D721Med (cell line): ENCODE results near the gene SIL1.
"Not testable (repeated sequence)": the region's sequence is repeated elsewhere in the genome, so short reads cannot be mapped to it uniquely, and the experiment has no call there.

Experiments used
- DNase-seq: peaks from one replicate; pipeline ENCODE4 v3.0.0; 2011; ENCODE audit warnings: low spot score; ENCODE audit not compliant: insufficient read length
- FAIRE-seq: peaks from 2 replicates; lab custom pipeline; 2011; peaks lifted over from hg19 to GRCh38; lab: Jason Lieb, UNC
- TF ChIP-seq, protein P1 (sequence below): IDR thresholded peaks from 2 replicates; pipeline ENCODE4 v1.5.1; 2012; ENCODE audit warnings: mild to moderate bottlenecking, control low read depth; ENCODE audit not compliant: insufficient read depth; ENCODE audit errors: missing control alignments

Gene SIL1

DNA sequence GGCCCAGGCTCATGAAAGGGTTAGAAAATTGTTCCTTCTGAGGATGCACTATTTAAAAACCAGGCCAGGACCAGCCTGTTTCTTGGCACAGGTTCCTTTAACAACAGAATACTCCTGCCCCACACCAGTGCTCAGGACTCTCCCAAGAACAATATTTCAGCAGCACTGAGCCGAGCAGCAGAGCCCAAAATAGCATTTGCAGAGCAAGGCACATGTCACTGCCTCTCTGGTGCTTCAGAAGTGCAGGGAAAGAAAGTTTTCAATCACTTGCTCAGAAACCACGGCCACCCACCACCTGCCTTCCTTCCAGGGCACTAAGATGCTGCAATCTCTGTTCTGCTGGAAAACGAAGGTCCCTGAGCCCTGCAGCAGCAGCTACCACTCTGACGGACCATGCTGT lies 77.6 kb downstream of the SIL1 start:
- DNase-seq: no peak
- TF ChIP-seq, protein P1, sequence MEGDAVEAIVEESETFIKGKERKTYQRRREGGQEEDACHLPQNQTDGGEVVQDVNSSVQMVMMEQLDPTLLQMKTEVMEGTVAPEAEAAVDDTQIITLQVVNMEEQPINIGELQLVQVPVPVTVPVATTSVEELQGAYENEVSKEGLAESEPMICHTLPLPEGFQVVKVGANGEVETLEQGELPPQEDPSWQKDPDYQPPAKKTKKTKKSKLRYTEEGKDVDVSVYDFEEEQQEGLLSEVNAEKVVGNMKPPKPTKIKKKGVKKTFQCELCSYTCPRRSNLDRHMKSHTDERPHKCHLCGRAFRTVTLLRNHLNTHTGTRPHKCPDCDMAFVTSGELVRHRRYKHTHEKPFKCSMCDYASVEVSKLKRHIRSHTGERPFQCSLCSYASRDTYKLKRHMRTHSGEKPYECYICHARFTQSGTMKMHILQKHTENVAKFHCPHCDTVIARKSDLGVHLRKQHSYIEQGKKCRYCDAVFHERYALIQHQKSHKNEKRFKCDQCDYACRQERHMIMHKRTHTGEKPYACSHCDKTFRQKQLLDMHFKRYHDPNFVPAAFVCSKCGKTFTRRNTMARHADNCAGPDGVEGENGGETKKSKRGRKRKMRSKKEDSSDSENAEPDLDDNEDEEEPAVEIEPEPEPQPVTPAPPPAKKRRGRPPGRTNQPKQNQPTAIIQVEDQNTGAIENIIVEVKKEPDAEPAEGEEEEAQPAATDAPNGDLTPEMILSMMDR: no peak
- no peak for FAIRE-seq

DNA sequence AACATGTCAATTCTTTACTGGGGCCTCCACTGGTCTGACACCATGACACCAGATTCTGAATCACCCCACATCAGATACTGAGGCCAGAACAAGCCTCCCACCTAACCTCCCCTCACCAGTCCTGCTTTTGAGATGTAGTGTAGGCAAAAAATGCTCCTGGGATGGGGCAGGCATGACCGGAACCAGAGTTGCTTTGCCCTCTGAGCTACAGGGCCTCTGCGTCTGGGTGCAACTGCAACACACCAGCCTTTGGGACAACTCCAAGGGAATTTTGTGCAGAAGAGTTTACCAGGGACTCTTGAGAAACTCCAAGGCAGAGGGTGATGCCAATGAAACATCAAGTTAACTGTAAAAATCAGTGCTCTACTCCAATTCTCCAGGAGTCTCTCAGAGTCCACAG lies 79.4 kb downstream of the SIL1 start:
- TF ChIP-seq, protein P1: no peak
- FAIRE-seq (no peak), DNase-seq (no peak)

GRCh38 chr5:139117342-139117884 lies 80.8 kb downstream of the SIL1 start:
- TF ChIP-seq, protein P1: no peak
- DNase-seq (no peak), FAIRE-seq (no peak)

- TF ChIP-seq, protein P1: no peak
- DNase-seq (no peak), FAIRE-seq (no peak)
Observed at GRCh38 chr5:139116100-139116655, 82.0 kb downstream of the SIL1 start.

DNA sequence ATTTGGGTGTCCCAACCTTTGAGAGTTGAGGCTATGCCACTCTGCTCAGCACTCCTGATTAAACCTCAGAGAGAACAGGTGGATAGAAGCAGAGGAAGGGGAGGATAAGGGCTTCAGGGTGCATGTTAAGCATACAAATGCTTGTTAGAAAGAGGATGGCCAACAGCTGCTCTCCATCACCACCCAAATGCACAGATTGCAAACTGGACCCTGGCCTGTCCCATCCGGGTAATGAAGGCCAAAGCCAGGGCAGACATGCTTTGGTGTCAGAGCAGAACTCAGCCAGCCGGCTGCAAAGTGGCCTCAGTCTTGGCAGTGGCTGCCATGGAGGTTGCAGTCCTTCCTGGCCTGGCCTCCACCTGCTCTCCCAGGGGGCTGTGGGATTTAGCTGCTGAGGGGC lies 84.3 kb downstream of the SIL1 start:
- FAIRE-seq: no peak
- TF ChIP-seq, protein P1: no peak
- DNase-seq: no peak

- FAIRE-seq: not testable (repeated sequence)
Observed at GRCh38 chr5:139112362-139112761, 85.8 kb downstream of the SIL1 start.

GRCh38 chr5:139110526-139111168 lies 87.5 kb downstream of the SIL1 start:
- FAIRE-seq: no peak
- no peak for DNase-seq
- TF ChIP-seq, protein P1: no peak

More at GRCh38 chr5:139112362-139112761, 85.8 kb downstream of the SIL1 start:
- not testable (repeated sequence) for DNase-seq
